Stimulated activated CD4-positive, alpha-beta T cell treated with anti-CD3 and anti-CD28 coated beads, Interleukin-4, amount 100 ng/mL, for 48 hours (primary cell): ENCODE measurements around the gene PPP2R5E.
A peak's percentile ranks its signal among the peaks of the same experiment; 100 is the strongest.

Experiments
- DNase-seq, 2 donors: peaks; one replicate each; pipeline ENCODE4 v3.0.0-alpha.2; 2020; ENCODE audit warnings: low read depth in 2 of 2

The PPP2R5E gene

GRCh38 chr14:63470962-63471793 lies 72.0 kb downstream of the PPP2R5E start:
- no peak for DNase-seq

GRCh38 chr14:63468294-63468693 lies 74.9 kb downstream of the PPP2R5E start:
- DNase-seq, result no peak

- no peak for DNase-seq
Measured at GRCh38 chr14:63467440-63468072, 75.6 kb downstream of the PPP2R5E start.

GRCh38 chr14:63465347-63465746 lies 77.8 kb downstream of the PPP2R5E start:
- DNase-seq, result no peak

- no peak for DNase-seq
Measured at GRCh38 chr14:63460680-63461369, 82.4 kb downstream of the PPP2R5E start.

GRCh38 chr14:63459738-63460137 lies 83.4 kb downstream of the PPP2R5E start:
- DNase-seq, result no peak

- DNase-seq, result no peak
Measured at GRCh38 chr14:63457498-63457897, 85.7 kb downstream of the PPP2R5E start.

GRCh38 chr14:63454863-63455622 lies 88.1 kb downstream of the PPP2R5E start:
- no peak for DNase-seq

- DNase-seq, result no peak
Measured at GRCh38 chr14:63454436-63454835, 88.7 kb downstream of the PPP2R5E start.

GRCh38 chr14:63453443-63453936 lies 89.7 kb downstream of the PPP2R5E start:
- no peak for DNase-seq

- no peak for DNase-seq
Measured at GRCh38 chr14:63452796-63453195, 90.4 kb downstream of the PPP2R5E start.

- no peak for DNase-seq
Measured at GRCh38 chr14:63448841-63449240, 94.3 kb downstream of the PPP2R5E start.

- DNase-seq, result no peak
Measured at GRCh38 chr14:63444588-63444987, 98.6 kb downstream of the PPP2R5E start.

- DNase-seq, result no peak
Measured at GRCh38 chr14:63443988-63444387, 99.2 kb downstream of the PPP2R5E start.

- DNase-seq, result no peak
Measured at GRCh38 chr14:63443361-63443760, 99.8 kb downstream of the PPP2R5E start.

- DNase-seq, result peak in 1 of 2 donors; percentile 11
Measured at GRCh38 chr14:63438065-63438757, 105.0 kb downstream of the PPP2R5E start.

GRCh38 chr14:63436286-63437098 lies 106.7 kb downstream of the PPP2R5E start:
- no peak for DNase-seq

GRCh38 chr14:63435838-63436237 lies 107.3 kb downstream of the PPP2R5E start:
- no peak for DNase-seq

GRCh38 chr14:63435204-63435603 lies 108.0 kb downstream of the PPP2R5E start:
- DNase-seq, result no peak

GRCh38 chr14:63432888-63433552 lies 110.2 kb downstream of the PPP2R5E start:
- no peak for DNase-seq
